SK-N-SH treated with all-trans-retinoic acid at 6 μM for 48 hours (cell line): ENCODE data around the gene ITGB3.

ENCODE experiments used
- ATAC-seq: fragments of 200-7000 bp; cut with Tn5 transposase; 3 replicates; pipeline ENCODE4 v1.9.1; 2020; ENCODE audit warnings: mild to moderate bottlenecking, moderate library complexity
- ARNTL ChIP-seq: fragments of 450-650 bp; formaldehyde crosslinking; IDR thresholded peaks from 2 replicates; pipeline ENCODE4 v1.5.0; 2020; ENCODE audit warnings: low read depth, mild to moderate bottlenecking, moderate library complexity, borderline replicate concordance
- CSDC2 ChIP-seq: fragments of 250-450 bp; sonication (Bioruptor Pico); IDR thresholded peaks from 2 replicates; pipeline ENCODE4 v1.5.0; 2020; ENCODE audit warnings: mild to moderate bottlenecking, moderate library complexity
- ESRRG ChIP-seq: fragments of 250-450 bp; sonication (Bioruptor Pico); IDR thresholded peaks from 2 replicates; pipeline ENCODE4 v1.6.1; 2021; ENCODE audit warnings: mild to moderate bottlenecking
- GLIS3 ChIP-seq: fragments of 250-450 bp; sonication (Bioruptor Pico); IDR thresholded peaks from 2 replicates; pipeline ENCODE4 v1.5.0; 2020; ENCODE audit warnings: mild to moderate bottlenecking, moderate library complexity
- ISL1 ChIP-seq: fragments of 250-450 bp; sonication (Bioruptor Pico); IDR thresholded peaks from 2 replicates; pipeline ENCODE4 v2.1.2; 2022; ENCODE audit warnings: mild to moderate bottlenecking, moderate library complexity
- OSR1 ChIP-seq: fragments of 250-450 bp; sonication (Bioruptor Pico); IDR thresholded peaks from 2 replicates; pipeline ENCODE4 v1.8.0; 2022; ENCODE audit warnings: moderate library complexity, mild to moderate bottlenecking, inconsistent platforms
- PPARA ChIP-seq: fragments of 250-450 bp; sonication (Bioruptor Pico); IDR thresholded peaks from 2 replicates; pipeline ENCODE4 v1.5.0; 2020; ENCODE audit warnings: mild to moderate bottlenecking, borderline replicate concordance
- RARB ChIP-seq: fragments of 250-450 bp; sonication (Bioruptor Pico); IDR thresholded peaks from 2 replicates; pipeline ENCODE4 v1.8.0; 2021; ENCODE audit warnings: mild to moderate bottlenecking, moderate library complexity
- SNAI2 ChIP-seq: fragments of 250-450 bp; sonication (Bioruptor Pico); IDR thresholded peaks from 2 replicates; pipeline ENCODE4 v1.5.0; 2020; ENCODE audit warnings: mild to moderate bottlenecking, moderate library complexity
- TCF4 ChIP-seq: fragments of 250-450 bp; sonication (Bioruptor Pico); IDR thresholded peaks from 2 replicates; pipeline ENCODE4 v1.8.0; 2021; ENCODE audit warnings: mild to moderate bottlenecking, moderate library complexity, borderline replicate concordance
- TOX ChIP-seq: fragments of 250-450 bp; sonication (Bioruptor Pico); IDR thresholded peaks from 2 replicates; pipeline ENCODE4 v1.8.0; 2021; ENCODE audit warnings: mild to moderate bottlenecking, moderate library complexity, borderline replicate concordance
- ZC3H10 ChIP-seq: fragments of 250-450 bp; sonication (Bioruptor Pico); IDR thresholded peaks from 2 replicates; pipeline ENCODE4 v1.5.1; 2021; ENCODE audit warnings: mild to moderate bottlenecking, moderate library complexity
- ZFP3 ChIP-seq: fragments of 250-450 bp; sonication (Bioruptor Pico); IDR thresholded peaks from 2 replicates; pipeline ENCODE4 v1.5.0; 2020; ENCODE audit warnings: mild to moderate bottlenecking, moderate library complexity
- ZFP30 ChIP-seq: fragments of 450-650 bp; formaldehyde crosslinking; IDR thresholded peaks from 2 replicates; pipeline ENCODE4 v1.5.0; 2022; ENCODE audit warnings: mild to moderate bottlenecking, moderate library complexity
- ZNF565 ChIP-seq: fragments of 450-650 bp; formaldehyde crosslinking; conservative IDR thresholded peaks from 2 replicates; pipeline ENCODE4 v1.5.0; 2020; ENCODE audit warnings: low read depth, mild to moderate bottlenecking, moderate library complexity
- ZNF70 ChIP-seq: fragments of 450-650 bp; formaldehyde crosslinking; IDR thresholded peaks from 2 replicates; pipeline ENCODE4 v1.5.0; 2020; ENCODE audit warnings: mild to moderate bottlenecking, moderate library complexity
- ZNF8 ChIP-seq: fragments of 450-650 bp; formaldehyde crosslinking; IDR thresholded peaks from 2 replicates; pipeline ENCODE4 v1.5.0; 2020; ENCODE audit warnings: mild to moderate bottlenecking, moderate library complexity
- TF ChIP-seq, protein P1 (sequence below): fragments of 250-450 bp; sonication (Bioruptor Pico); IDR thresholded peaks from 2 replicates; pipeline ENCODE4 v1.5.1; 2020; ENCODE audit warnings: low read depth, mild to moderate bottlenecking, moderate library complexity
- TF ChIP-seq, protein P2 (sequence below): fragments of 250-450 bp; sonication (Bioruptor Pico); IDR thresholded peaks from 2 replicates; pipeline ENCODE4 v1.5.0; 2020; ENCODE audit warnings: mild to moderate bottlenecking, moderate library complexity
- TF ChIP-seq, protein P3 (sequence below): fragments of 250-450 bp; sonication (Bioruptor Pico); IDR thresholded peaks from 2 replicates; pipeline ENCODE4 v1.5.1; 2021; ENCODE audit warnings: mild to moderate bottlenecking, moderate library complexity
- TF ChIP-seq, protein P4 (sequence below): fragments of 250-450 bp; sonication (Bioruptor Pico); IDR thresholded peaks from 2 replicates; pipeline ENCODE4 v1.8.0; 2021; ENCODE audit warnings: low read depth, mild to moderate bottlenecking, moderate library complexity, borderline replicate concordance

Gene ITGB3

DNA sequence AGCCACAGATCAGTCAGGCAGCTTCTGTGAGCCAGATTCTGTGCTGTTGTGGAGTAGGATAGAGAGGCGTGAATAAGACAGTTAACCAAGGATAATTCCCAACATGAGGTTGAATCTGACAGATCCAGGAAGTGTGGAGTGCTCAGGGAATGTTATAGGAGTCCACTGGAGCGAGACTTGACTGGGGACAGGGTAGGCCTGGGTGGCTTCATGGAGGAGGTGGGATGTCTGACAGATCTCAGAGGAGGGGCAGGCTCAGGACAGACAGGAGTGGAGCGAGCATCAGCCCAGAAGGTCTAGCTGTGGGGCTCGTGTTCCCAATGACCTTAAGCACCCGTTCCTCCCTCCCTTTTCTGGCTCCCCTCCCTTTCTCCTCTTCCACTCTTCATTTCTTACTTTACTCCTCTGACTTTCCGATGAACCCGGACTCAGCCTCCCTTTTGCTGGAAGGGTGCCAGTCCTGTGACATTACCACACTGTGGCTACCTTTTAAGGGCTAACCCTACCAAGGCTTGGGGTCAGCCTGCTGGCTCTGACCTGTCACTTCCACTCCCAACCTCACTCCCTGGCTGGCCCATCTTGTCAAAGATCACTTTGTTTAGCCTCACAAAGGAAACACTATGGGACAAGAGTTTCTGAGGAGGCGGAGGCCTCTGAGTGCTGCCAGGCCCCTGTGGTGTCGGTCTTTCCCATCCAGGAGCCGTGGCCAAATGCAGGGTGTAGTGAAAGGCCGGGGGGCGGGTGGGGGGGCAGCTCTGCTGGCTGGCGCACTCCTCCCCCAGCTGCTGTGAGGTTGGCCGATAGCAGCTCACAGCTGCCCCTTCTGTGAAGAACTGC is 41.6 kb downstream of the ITGB3 start (continued):
- no peak for TF ChIP-seq ZNF8 (CRISPR knock-in tag)

DNA sequence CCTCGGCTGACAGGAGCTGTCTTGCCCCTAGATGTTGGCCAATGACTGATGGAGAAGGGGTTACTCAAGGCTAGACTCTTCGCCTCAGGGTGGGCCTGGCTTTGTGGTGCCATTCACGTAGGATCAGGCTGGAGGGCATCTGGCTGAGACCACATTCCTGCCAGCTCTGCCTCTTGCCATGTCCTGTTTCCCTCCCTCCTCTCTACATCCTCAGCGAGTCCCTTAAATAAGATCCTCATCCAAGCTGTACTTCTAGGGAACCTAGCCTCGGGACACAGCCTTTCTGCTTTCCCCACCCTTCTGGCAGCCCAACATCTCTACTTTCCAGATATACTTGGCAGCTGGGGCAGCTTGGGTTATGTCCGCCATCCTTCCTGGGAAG is 42.2 kb downstream of the ITGB3 start:
- TF ChIP-seq, protein P1, sequence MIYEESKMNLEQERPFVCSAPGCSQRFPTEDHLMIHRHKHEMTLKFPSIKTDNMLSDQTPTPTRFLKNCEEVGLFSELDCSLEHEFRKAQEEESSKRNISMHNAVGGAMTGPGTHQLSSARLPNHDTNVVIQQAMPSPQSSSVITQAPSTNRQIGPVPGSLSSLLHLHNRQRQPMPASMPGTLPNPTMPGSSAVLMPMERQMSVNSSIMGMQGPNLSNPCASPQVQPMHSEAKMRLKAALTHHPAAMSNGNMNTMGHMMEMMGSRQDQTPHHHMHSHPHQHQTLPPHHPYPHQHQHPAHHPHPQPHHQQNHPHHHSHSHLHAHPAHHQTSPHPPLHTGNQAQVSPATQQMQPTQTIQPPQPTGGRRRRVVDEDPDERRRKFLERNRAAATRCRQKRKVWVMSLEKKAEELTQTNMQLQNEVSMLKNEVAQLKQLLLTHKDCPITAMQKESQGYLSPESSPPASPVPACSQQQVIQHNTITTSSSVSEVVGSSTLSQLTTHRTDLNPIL (CRISPR knock-in tag) = no peak
- TF ChIP-seq, protein P2, sequence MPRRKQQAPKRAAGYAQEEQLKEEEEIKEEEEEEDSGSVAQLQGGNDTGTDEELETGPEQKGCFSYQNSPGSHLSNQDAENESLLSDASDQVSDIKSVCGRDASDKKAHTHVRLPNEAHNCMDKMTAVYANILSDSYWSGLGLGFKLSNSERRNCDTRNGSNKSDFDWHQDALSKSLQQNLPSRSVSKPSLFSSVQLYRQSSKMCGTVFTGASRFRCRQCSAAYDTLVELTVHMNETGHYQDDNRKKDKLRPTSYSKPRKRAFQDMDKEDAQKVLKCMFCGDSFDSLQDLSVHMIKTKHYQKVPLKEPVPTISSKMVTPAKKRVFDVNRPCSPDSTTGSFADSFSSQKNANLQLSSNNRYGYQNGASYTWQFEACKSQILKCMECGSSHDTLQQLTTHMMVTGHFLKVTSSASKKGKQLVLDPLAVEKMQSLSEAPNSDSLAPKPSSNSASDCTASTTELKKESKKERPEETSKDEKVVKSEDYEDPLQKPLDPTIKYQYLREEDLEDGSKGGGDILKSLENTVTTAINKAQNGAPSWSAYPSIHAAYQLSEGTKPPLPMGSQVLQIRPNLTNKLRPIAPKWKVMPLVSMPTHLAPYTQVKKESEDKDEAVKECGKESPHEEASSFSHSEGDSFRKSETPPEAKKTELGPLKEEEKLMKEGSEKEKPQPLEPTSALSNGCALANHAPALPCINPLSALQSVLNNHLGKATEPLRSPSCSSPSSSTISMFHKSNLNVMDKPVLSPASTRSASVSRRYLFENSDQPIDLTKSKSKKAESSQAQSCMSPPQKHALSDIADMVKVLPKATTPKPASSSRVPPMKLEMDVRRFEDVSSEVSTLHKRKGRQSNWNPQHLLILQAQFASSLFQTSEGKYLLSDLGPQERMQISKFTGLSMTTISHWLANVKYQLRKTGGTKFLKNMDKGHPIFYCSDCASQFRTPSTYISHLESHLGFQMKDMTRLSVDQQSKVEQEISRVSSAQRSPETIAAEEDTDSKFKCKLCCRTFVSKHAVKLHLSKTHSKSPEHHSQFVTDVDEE (CRISPR knock-in tag) = no peak
- TF ChIP-seq ZFP30 (CRISPR knock-in tag) (no peak), OSR1 (CRISPR knock-in tag) (no peak), TOX (CRISPR knock-in tag) (no peak), ZNF8 (CRISPR knock-in tag) (no peak), GLIS3 (CRISPR knock-in tag) (no peak), ZFP3 (no peak), ZC3H10 (CRISPR knock-in tag) (no peak), RARB (CRISPR knock-in tag) (no peak), TCF4 (CRISPR knock-in tag) (no peak), PPARA (CRISPR knock-in tag) (no peak), SNAI2 (CRISPR knock-in tag) (no peak), ZNF70 (CRISPR knock-in tag) (no peak), ARNTL (no peak), CSDC2 (CRISPR knock-in tag) (no peak)
- TF ChIP-seq, protein P3, sequence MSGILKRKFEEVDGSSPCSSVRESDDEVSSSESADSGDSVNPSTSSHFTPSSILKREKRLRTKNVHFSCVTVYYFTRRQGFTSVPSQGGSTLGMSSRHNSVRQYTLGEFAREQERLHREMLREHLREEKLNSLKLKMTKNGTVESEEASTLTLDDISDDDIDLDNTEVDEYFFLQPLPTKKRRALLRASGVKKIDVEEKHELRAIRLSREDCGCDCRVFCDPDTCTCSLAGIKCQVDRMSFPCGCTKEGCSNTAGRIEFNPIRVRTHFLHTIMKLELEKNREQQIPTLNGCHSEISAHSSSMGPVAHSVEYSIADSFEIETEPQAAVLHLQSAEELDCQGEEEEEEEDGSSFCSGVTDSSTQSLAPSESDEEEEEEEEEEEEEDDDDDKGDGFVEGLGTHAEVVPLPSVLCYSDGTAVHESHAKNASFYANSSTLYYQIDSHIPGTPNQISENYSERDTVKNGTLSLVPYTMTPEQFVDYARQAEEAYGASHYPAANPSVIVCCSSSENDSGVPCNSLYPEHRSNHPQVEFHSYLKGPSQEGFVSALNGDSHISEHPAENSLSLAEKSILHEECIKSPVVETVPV (CRISPR knock-in tag) = no peak
- TF ChIP-seq, protein P4, sequence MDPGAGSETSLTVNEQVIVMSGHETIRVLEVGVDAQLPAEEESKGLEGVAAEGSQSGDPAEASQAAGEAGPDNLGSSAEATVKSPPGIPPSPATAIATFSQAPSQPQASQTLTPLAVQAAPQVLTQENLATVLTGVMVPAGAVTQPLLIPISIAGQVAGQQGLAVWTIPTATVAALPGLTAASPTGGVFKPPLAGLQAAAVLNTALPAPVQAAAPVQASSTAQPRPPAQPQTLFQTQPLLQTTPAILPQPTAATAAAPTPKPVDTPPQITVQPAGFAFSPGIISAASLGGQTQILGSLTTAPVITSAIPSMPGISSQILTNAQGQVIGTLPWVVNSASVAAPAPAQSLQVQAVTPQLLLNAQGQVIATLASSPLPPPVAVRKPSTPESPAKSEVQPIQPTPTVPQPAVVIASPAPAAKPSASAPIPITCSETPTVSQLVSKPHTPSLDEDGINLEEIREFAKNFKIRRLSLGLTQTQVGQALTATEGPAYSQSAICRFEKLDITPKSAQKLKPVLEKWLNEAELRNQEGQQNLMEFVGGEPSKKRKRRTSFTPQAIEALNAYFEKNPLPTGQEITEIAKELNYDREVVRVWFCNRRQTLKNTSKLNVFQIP = no peak
- ATAC-seq = no peak

DNA sequence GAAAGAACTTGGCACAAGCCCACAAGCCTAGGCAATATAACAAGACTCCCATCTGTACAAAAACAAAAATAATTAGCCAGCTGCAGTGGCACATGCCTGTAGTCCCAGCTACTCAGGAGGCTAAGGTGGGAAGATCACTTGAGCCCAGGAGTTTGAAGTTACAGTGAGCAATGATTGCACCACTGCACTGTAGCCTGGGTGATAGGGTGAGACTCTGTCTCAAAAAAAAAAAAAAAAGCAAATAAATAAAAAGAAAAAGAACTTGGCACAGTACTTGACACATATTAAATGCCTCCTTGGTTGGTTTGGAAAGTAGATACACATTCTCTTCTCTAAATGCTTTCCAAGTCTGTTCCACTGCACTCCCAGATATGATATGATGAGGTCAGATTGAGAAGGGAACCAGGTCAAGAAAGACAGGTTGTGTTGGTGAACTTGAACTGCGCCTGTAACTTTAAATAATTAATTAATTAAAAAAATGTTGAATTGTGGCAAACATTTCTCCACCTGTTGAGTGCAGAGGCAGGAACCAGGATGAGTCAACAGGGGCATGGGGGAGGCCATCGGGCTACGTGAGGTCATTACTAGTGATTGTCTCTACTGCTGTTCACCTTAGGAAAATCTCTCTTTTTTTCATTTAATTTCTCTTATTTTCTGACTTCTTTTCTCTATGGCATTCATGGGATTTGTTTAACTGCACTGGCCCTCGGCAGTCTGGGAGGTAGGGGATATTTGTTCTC is 44.2 kb downstream of the ITGB3 start:
- no peak for ATAC-seq
- TF ChIP-seq CSDC2 (CRISPR knock-in tag) (no peak), TCF4 (CRISPR knock-in tag) (no peak), ESRRG (no peak), ZFP30 (CRISPR knock-in tag) (no peak)

DNA sequence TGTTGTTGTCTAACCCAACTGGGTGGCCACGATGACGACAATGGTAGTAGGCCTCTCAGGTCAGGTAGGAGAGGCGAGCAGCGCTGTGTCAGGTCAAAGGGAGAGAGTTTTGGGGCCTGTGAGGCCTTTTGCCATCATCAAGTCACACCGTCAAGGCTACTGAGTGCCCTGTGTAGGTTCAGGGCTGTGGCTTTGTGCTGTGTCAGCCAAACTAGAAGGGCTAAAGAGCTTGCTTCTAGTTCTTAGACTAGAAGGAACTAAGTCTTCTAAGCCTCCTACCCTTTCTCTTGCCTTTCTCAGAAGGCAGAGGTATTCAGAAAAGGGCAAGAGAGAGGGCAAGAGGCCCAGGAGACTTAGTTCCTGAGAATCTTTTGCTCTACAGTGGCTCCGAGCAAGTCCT is 45.1 kb downstream of the ITGB3 start:
- ATAC-seq = no peak
- TF ChIP-seq RARB (CRISPR knock-in tag) (no peak), ZNF8 (CRISPR knock-in tag) (no peak), ZC3H10 (CRISPR knock-in tag) (no peak), ZNF70 (CRISPR knock-in tag) (no peak), ISL1 (no peak), CSDC2 (CRISPR knock-in tag) (no peak), ARNTL (no peak), SNAI2 (CRISPR knock-in tag) (no peak), ZNF565 (CRISPR knock-in tag) (no peak)
- TF ChIP-seq, protein P1 (CRISPR knock-in tag) = no peak
- TF ChIP-seq, protein P2 (CRISPR knock-in tag) = no peak
- TF ChIP-seq, protein P3 (CRISPR knock-in tag) = no peak
